Measurements from ENCODE around the gene TBC1D22A. TPM values are rescaled to one million over a fixed set of nuclear protein-coding genes. Genes with fewer than 3 reads are reported as not detected.

Gene TBC1D22A
- total and polyA plus RNA-seq, 2 donors (not counting 3 experiments of a cell fraction or from before 2014, with no cell fraction given) = 26.1 to 32.4 TPM

DNA sequence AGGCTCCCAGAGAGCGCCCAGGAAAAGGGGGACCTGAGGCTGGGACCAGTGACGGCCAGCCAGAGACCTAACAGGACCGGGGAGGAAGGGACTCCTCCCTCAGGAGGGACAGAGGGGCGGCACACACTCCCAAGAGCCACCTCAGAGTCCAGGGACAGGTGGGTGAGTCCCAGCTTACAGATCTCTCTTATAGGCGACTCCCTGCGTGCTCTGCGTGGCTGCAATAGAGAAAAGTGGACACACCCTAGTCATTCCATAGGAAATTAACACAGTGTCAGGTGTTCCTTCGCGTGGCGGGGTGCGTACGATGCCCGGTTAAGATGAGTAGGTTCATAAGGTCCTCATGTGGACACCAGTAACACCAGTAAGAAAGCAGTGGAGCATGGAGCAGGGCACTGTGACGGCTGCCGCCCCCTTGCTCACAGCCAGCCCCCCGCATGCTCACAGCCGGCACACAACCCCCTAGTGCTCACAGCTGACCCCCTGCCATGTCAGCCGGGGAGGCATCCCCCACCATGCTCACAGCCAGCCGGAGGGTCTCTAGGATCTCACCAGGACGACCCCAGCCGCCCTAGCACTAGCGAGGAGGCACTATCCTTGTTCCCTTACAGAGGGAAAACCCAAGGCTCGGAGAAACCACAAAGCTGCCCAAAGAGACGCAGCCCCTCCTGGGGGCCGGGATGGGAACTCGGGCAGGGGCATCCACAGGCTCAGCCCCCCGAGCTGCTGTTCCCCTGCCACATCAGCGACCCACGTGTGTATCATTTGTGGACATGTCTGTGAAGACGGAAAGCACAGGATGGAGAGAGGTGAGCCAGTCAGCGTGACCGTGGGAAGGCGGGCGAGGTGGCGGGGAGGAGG is 426.8 kb downstream of the TBC1D22A start:
- Histone ChIP-seq H3K27ac (ENCODE audit: insufficient read depth, low read depth, low read length) (no peak overlapping the region), H3K9ac (replicated peaks; ENCODE audit: extremely low read depth, insufficient read depth, low read length) (no peak overlapping the region), H3K4me2 (ENCODE audit: insufficient read depth, low read length) (no peak overlapping the region), H3K36me3 (ENCODE audit: control insufficient read depth in 2 of 2, extremely low read depth in 1 of 2, insufficient read depth in 2 of 2, low read length in 2 of 2) (no peaks in the 10 kb centered on the region), H3K4me1 (ENCODE audit: control insufficient read depth, extremely low read depth, insufficient read depth, low read length) (no peaks in the 10 kb centered on the region), H4K20me1 (replicated peaks; ENCODE audit: control insufficient read depth, extremely low read depth, insufficient read depth, low read length) (no peaks in the 10 kb centered on the region), H3K9me1 (replicated peaks; ENCODE audit: control insufficient read depth, extremely low read depth, insufficient read depth, low read length) (no peaks in the 10 kb centered on the region), H3K9me3 (replicated peaks; ENCODE audit: control insufficient read depth, insufficient read depth, low read length) (no peaks in the 10 kb centered on the region), H2AFZ (ENCODE audit: low read depth, low read length) (no peak overlapping the region), H3K27me3 (ENCODE audit: control insufficient read depth in 2 of 2, insufficient read depth in 2 of 2, low read length in 2 of 2) (no peaks in the 10 kb centered on the region), H3K79me2 (ENCODE audit: control insufficient read depth, insufficient read depth, low read length) (no peaks in the 10 kb centered on the region), H3K4me3 (replicated peaks in 1 of 3; ENCODE audit: insufficient read depth in 1 of 3, low read depth in 1 of 3, low read length in 3 of 3) (no peak overlapping the region)
- CTCF ChIA-PET = no interaction called here
- POLR2A ChIA-PET = no interaction called here
- dilution Hi-C loops (cut with MboI; ENCODE audit: extremely low pct_ligation_motif_present, low sequenced_read_pairs) (no loop called here), intact Hi-C loops (cut with micrococcal nuclease) (no loop called here)
- DNase-seq (ENCODE audit: low read depth, low spot score) = no peak
- FAIRE-seq = no peak
- no TSS peak for BruUV-seq (replicated peaks)
- TF ChIP-seq, protein P1, sequence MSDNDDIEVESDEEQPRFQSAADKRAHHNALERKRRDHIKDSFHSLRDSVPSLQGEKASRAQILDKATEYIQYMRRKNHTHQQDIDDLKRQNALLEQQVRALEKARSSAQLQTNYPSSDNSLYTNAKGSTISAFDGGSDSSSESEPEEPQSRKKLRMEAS (IDR thresholded peaks at IDR 0.05; ENCODE audit: insufficient read depth, insufficient read length) = no peak
- no peak for TF ChIP-seq MYC (IDR thresholded peaks at IDR 0.05; ENCODE audit: low read depth, low read length)
- TF ChIP-seq FOS (IDR thresholded peaks at IDR 0.05; ENCODE audit: borderline replicate concordance, insufficient read depth, low read length) = no peak
- no peak for TF ChIP-seq JUN (IDR thresholded peaks at IDR 0.05; ENCODE audit: borderline replicate concordance, insufficient read depth, insufficient read length, low read depth)
- no peak for TF ChIP-seq GATA2 (IDR thresholded peaks at IDR 0.05; ENCODE audit: insufficient read depth, insufficient read length, low read depth, low read length)
- no peak for TF ChIP-seq EZH2 (IDR thresholded peaks at IDR 0.05; ENCODE audit: borderline replicate concordance, low read depth, low read length, severe bottlenecking)
- TF ChIP-seq POLR2AphosphoS5 (IDR thresholded peaks at IDR 0.05; ENCODE audit: insufficient read depth, low read depth, low read length) = no peak
- no peak for TF ChIP-seq POLR2A (IDR thresholded peaks at IDR 0.05; ENCODE audit: low read depth, low read length)
- TF ChIP-seq, protein P2, sequence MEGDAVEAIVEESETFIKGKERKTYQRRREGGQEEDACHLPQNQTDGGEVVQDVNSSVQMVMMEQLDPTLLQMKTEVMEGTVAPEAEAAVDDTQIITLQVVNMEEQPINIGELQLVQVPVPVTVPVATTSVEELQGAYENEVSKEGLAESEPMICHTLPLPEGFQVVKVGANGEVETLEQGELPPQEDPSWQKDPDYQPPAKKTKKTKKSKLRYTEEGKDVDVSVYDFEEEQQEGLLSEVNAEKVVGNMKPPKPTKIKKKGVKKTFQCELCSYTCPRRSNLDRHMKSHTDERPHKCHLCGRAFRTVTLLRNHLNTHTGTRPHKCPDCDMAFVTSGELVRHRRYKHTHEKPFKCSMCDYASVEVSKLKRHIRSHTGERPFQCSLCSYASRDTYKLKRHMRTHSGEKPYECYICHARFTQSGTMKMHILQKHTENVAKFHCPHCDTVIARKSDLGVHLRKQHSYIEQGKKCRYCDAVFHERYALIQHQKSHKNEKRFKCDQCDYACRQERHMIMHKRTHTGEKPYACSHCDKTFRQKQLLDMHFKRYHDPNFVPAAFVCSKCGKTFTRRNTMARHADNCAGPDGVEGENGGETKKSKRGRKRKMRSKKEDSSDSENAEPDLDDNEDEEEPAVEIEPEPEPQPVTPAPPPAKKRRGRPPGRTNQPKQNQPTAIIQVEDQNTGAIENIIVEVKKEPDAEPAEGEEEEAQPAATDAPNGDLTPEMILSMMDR (IDR thresholded peaks at IDR 0.05; ENCODE audit: extremely low read depth in 1 of 2, insufficient read depth in 1 of 2, low read depth in 1 of 2, low read length in 2 of 2) = no peak
